GM12872 (cell line): ENCODE data around the gene IFNK.

ENCODE experiments used
- TF ChIP-seq, protein P1 (sequence below): IDR thresholded peaks from 3 replicates; pipeline ENCODE4 v1.5.1; 2011; ENCODE audit warnings: low read depth, mild to moderate bottlenecking, low read length, moderate library complexity; ENCODE audit not compliant: insufficient read depth

IFNK gene

GRCh38 chr9:27533311-27533710 is 9.2 kb downstream of the IFNK start:
- TF ChIP-seq, protein P1, sequence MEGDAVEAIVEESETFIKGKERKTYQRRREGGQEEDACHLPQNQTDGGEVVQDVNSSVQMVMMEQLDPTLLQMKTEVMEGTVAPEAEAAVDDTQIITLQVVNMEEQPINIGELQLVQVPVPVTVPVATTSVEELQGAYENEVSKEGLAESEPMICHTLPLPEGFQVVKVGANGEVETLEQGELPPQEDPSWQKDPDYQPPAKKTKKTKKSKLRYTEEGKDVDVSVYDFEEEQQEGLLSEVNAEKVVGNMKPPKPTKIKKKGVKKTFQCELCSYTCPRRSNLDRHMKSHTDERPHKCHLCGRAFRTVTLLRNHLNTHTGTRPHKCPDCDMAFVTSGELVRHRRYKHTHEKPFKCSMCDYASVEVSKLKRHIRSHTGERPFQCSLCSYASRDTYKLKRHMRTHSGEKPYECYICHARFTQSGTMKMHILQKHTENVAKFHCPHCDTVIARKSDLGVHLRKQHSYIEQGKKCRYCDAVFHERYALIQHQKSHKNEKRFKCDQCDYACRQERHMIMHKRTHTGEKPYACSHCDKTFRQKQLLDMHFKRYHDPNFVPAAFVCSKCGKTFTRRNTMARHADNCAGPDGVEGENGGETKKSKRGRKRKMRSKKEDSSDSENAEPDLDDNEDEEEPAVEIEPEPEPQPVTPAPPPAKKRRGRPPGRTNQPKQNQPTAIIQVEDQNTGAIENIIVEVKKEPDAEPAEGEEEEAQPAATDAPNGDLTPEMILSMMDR = no peak

- TF ChIP-seq, protein P1 = no peak
Measured at GRCh38 chr9:27534131-27534530, 10.0 kb downstream of the IFNK start.

GRCh38 chr9:27534658-27535209 is 10.6 kb downstream of the IFNK start:
- TF ChIP-seq, protein P1 = no peak

DNA sequence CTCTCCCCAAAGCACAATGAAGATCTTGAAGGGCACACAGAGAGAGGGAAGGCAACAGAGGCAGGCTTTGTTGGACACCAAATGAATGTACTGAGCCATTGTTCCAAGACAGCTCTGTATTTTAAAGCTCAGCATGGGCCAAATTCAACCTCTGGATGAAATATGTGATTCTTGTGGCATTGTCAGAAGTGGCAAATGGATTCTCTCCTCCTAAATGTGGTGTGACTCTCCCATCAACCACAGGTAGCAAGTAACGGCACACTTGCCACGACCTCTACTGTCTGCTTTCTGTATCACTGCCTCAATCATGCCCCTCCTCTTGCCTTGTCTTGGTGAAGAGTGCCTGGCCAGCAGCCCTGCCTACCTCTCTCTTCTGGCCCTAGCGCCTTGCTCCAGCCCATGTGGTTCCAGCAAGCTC is 11.6 kb downstream of the IFNK start:
- TF ChIP-seq, protein P1 = peak; percentile 55; the same call in 2 of the 3 replicates

- TF ChIP-seq, protein P1 = no peak
Measured at GRCh38 chr9:27536168-27536567, 12.1 kb downstream of the IFNK start.

DNA sequence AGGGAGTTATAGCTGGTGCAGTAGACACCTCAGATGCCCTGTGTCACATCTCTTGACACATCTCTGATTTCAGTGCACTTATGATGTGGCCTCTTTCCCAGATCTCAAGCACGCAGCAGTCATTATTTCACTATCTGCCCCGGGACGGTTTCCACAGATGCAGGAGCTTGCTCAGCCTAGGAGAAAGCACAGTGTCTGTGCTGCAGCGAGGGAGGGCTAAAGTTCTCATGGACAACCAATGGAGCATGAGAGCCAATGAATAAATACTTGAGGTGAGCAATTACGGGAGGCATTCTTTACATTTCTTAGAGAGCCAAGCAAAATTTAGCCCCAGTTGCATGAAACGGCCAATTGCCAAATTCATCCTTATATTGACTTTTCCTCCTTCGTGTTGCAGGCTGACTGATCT is 12.9 kb downstream of the IFNK start:
- TF ChIP-seq, protein P1 = no peak

- TF ChIP-seq, protein P1 = no peak
Measured at GRCh38 chr9:27537756-27538155, 13.7 kb downstream of the IFNK start.
